ENCODE data around the gene AP3B1.

Gene AP3B1

GRCh38 chr5:78137290-78137689 is 157.2 kb downstream of the AP3B1 start:
- H3K27ac ChIP-seq (ENCODE audit: low read depth, low read length, poor library complexity, severe bottlenecking) = no peak overlapping the region
- H2AFZ ChIP-seq (ENCODE audit: low read length) = no peak overlapping the region
- no peak overlapping the region for H3K4me3 ChIP-seq (ENCODE audit: low read depth, low read length, poor library complexity, severe bottlenecking)
- no peaks in the 10 kb centered on the region for H3K9me2 ChIP-seq (ENCODE audit: low read depth, low read length)
- no peaks in the 10 kb centered on the region for H4K20me1 ChIP-seq (ENCODE audit: insufficient read depth, low read length)
- H3K27me3 ChIP-seq (ENCODE audit: insufficient read depth, low read length) = no peaks in the 10 kb centered on the region
- H3K79me2 ChIP-seq (ENCODE audit: insufficient read depth, low read length) = no peaks in the 10 kb centered on the region
- no peak overlapping the region for H3K4me2 ChIP-seq (ENCODE audit: low read length)
- H3K9ac ChIP-seq (ENCODE audit: low read length) = no peak overlapping the region
- no peaks in the 10 kb centered on the region for H3K4me1 ChIP-seq (ENCODE audit: insufficient read depth, low read length, severe bottlenecking)
- H3K9me3 ChIP-seq (ENCODE audit: low read length) = no peaks in the 10 kb centered on the region
- no peaks in the 10 kb centered on the region for H3F3A ChIP-seq (ENCODE audit: insufficient read depth, low read length)
- TF ChIP-seq EZH2 (IDR thresholded peaks at IDR 0.05; ENCODE audit: borderline replicate concordance, low read length) (no peak), CTCF (IDR thresholded peaks at IDR 0.05; ENCODE audit: low read length) (no peak)
- peaks cover 32% of the 10 kb centered on the region for H3K36me3 ChIP-seq (ENCODE audit: insufficient read depth, low read length)

- peaks cover 10% of the 10 kb centered on the region; the same call in 1 of the 2 replicates for H3K36me3 ChIP-seq (ENCODE audit: insufficient read depth, low read length)
- H3K4me1 ChIP-seq (ENCODE audit: insufficient read depth, low read length, severe bottlenecking) = no peaks in the 10 kb centered on the region
- H2AFZ ChIP-seq (ENCODE audit: low read length) = no peak overlapping the region
- TF ChIP-seq CTCF (IDR thresholded peaks at IDR 0.05; ENCODE audit: low read length) (no peak), EZH2 (IDR thresholded peaks at IDR 0.05; ENCODE audit: borderline replicate concordance, low read length) (no peak)
- no peaks in the 10 kb centered on the region for H3K27me3 ChIP-seq (ENCODE audit: insufficient read depth, low read length)
- no peak overlapping the region for H3K4me3 ChIP-seq (ENCODE audit: low read depth, low read length, poor library complexity, severe bottlenecking)
- no peak overlapping the region for H3K4me2 ChIP-seq (ENCODE audit: low read length)
- no peaks in the 10 kb centered on the region for H3K9me2 ChIP-seq (ENCODE audit: low read depth, low read length)
- H3K27ac ChIP-seq (ENCODE audit: low read depth, low read length, poor library complexity, severe bottlenecking) = no peak overlapping the region
- H3K9me3 ChIP-seq (ENCODE audit: low read length) = no peaks in the 10 kb centered on the region
- H4K20me1 ChIP-seq (ENCODE audit: insufficient read depth, low read length) = no peaks in the 10 kb centered on the region
- H3F3A ChIP-seq (ENCODE audit: insufficient read depth, low read length) = no peaks in the 10 kb centered on the region
- H3K79me2 ChIP-seq (ENCODE audit: insufficient read depth, low read length) = no peaks in the 10 kb centered on the region
- no peak overlapping the region for H3K9ac ChIP-seq (ENCODE audit: low read length)
These were observed 161.1 kb downstream of the AP3B1 start for GRCh38 chr5:78133423-78133822.

GRCh38 chr5:78132507-78132906 is 162.0 kb downstream of the AP3B1 start:
- H3K27me3 ChIP-seq (ENCODE audit: insufficient read depth, low read length) = no peaks in the 10 kb centered on the region
- H3K4me1 ChIP-seq (ENCODE audit: insufficient read depth, low read length, severe bottlenecking) = no peaks in the 10 kb centered on the region
- H2AFZ ChIP-seq (ENCODE audit: low read length) = no peak overlapping the region
- peaks cover 12% of the 10 kb centered on the region; the same call in 1 of the 2 replicates for H3K36me3 ChIP-seq (ENCODE audit: insufficient read depth, low read length)
- H3K4me3 ChIP-seq (ENCODE audit: low read depth, low read length, poor library complexity, severe bottlenecking) = no peak overlapping the region
- no peaks in the 10 kb centered on the region for H3K9me2 ChIP-seq (ENCODE audit: low read depth, low read length)
- H3K9me3 ChIP-seq (ENCODE audit: low read length) = no peaks in the 10 kb centered on the region
- no peak overlapping the region for H3K9ac ChIP-seq (ENCODE audit: low read length)
- H3K79me2 ChIP-seq (ENCODE audit: insufficient read depth, low read length) = no peaks in the 10 kb centered on the region
- no peaks in the 10 kb centered on the region for H4K20me1 ChIP-seq (ENCODE audit: insufficient read depth, low read length)
- TF ChIP-seq EZH2 (IDR thresholded peaks at IDR 0.05; ENCODE audit: borderline replicate concordance, low read length) = no peak
- TF ChIP-seq CTCF (IDR thresholded peaks at IDR 0.05; ENCODE audit: low read length) = no peak
- H3F3A ChIP-seq (ENCODE audit: insufficient read depth, low read length) = no peaks in the 10 kb centered on the region
- no peak overlapping the region for H3K27ac ChIP-seq (ENCODE audit: low read depth, low read length, poor library complexity, severe bottlenecking)
- no peak overlapping the region for H3K4me2 ChIP-seq (ENCODE audit: low read length)

All from OCI-LY1 (cell line).